Caco-2 (cell line): Measurements from ENCODE around the gene TAOK2. TPM values are rescaled to one million over a fixed set of nuclear protein-coding genes. Genes with fewer than 3 reads are reported as not detected.

Source experiments
- BruUV-seq: library from RNA; stranded (reverse); fragments of 400-500 nt; replicated peaks from 2 replicates; lab custom pipeline; 2021; lab: Mats Ljungman, UMichigan
- CTCF ChIA-PET: fragments of 300-600 bp; sonication (Branson Sonifier 250); formaldehyde crosslinking; loops from one replicate; lab custom pipeline; 2022; ENCODE audit warnings: antibody characterized with exemption; lab: Charles Lee
- POLR2A ChIA-PET: fragments of 300-600 bp; sonication (Branson Sonifier 250); formaldehyde crosslinking; loops from one replicate; lab custom pipeline; 2022; ENCODE audit warnings: antibody characterized with exemption; lab: Charles Lee
- DNase-seq, 2 experiments: peaks; one replicate each; pipeline versions ENCODE4 v3.0.0 to v3.0.0-alpha.2; 2020 to 2022
- H3K27me3 ChIP-seq: replicated peaks from 2 replicates; pipeline ENCODE4 v1.6.0; 2011; ENCODE audit warnings: low read length; ENCODE audit not compliant: control insufficient read depth, insufficient read depth
- H3K36me3 ChIP-seq: 2 replicates; pipeline ENCODE4 v1.5.1; 2011; ENCODE audit warnings: low read length; ENCODE audit not compliant: control insufficient read depth, insufficient read depth
- H3K4me1 ChIP-seq: fragments of 250-450 bp; sonication (Bioruptor Pico); 2 replicates; pipeline ENCODE4 v1.5.1; 2020; ENCODE audit warnings: mild to moderate bottlenecking
- H3K4me3 ChIP-seq: 2 replicates; pipeline ENCODE4 v1.5.1; 2011; ENCODE audit warnings: low read depth, mild to moderate bottlenecking, control low read depth, low read length
- H3K9me3 ChIP-seq: fragments of 250-450 bp; sonication (Bioruptor Pico); 2 replicates; pipeline ENCODE4 v1.5.1; 2020; ENCODE audit warnings: mild to moderate bottlenecking, moderate library complexity
- H3K27ac Mint-ChIP-seq: one replicate; pipeline ENCODE4 v1.8.0; 2022; ENCODE audit warnings: mixed read lengths; ENCODE audit not compliant: unreplicated experiment
- H3K27me3 Mint-ChIP-seq: one replicate; pipeline ENCODE4 v1.8.0; 2022; ENCODE audit warnings: mixed read lengths; ENCODE audit not compliant: insufficient read depth, unreplicated experiment
- H3K36me3 Mint-ChIP-seq: one replicate; pipeline ENCODE4 v1.8.0; 2022; ENCODE audit warnings: mild to moderate bottlenecking, mixed read lengths; ENCODE audit not compliant: insufficient read depth, unreplicated experiment
- H3K4me1 Mint-ChIP-seq: one replicate; pipeline ENCODE4 v1.8.0; 2022; ENCODE audit warnings: low read depth, mixed read lengths; ENCODE audit not compliant: unreplicated experiment
- H3K4me3 Mint-ChIP-seq: one replicate; pipeline ENCODE4 v1.8.0; 2022; ENCODE audit warnings: mild to moderate bottlenecking, moderate library complexity, mixed read lengths; ENCODE audit not compliant: unreplicated experiment
- H3K9me3 Mint-ChIP-seq: one replicate; pipeline ENCODE4 v1.8.0; 2022; ENCODE audit warnings: mixed read lengths; ENCODE audit not compliant: unreplicated experiment
- intact Hi-C: fragments of 100-400 bp; cut with micrococcal nuclease; formaldehyde crosslinking; loops from one replicate; pipeline ENCODE4 v1.10.0; 2022; ENCODE audit not compliant: unreplicated experiment
- total RNA-seq: library from RNA; stranded (reverse); gene quantifications from 2 replicates; pipeline ENCODE4 v1.2.3, GENCODE V29; 2022
- TF ChIP-seq, protein P1 (sequence below), 2 experiments: fragments of 200-600 bp in 1 of 2; IDR thresholded peaks; 1 replicate in 1 of 2; 2 replicates in 1 of 2; pipeline versions ENCODE4 v1.5.1 to v1.8.0; 2011 to 2022; ENCODE audit warnings: antibody characterized with exemption in 1 of 2, control low read depth in 1 of 2, inconsistent platforms in 1 of 2, low read depth in 1 of 2, low read length in 1 of 2, mild to moderate bottlenecking in 1 of 2, moderate library complexity in 1 of 2; ENCODE audit not compliant: insufficient read depth in 1 of 2, severe bottlenecking in 1 of 2, unreplicated experiment in 1 of 2

The TAOK2 gene
- total RNA-seq, 1 experiment from 2014 or later = 47.1 TPM

DNA sequence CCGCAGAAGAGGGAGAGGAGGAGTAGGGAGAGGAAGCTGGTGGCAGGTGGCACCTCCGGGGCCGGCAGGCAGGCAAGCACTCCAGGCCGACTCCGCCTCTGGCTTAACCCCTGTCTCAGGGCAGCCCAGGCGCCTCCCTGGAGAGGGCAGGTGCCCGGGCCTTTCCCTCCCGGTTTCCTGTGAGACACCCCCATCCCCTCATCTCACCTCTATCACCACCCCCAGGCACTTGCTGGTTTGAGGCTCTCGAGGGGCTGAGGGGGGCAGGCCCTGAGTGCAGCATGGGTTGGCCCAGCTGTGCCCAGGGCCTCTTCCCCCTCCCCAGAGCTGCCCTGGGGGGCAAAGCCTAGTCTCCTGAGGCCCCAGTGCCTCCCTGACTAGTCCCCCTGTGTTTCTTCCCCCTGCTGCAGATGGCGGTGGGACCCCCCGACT, 31.2 kb downstream of the TAOK2 start:
- H3K27me3 ChIP-seq = no peaks in the 10 kb centered on the region
- Mint-ChIP-seq H3K27me3 (no peaks in the 10 kb centered on the region), H3K36me3 (peaks cover 18% of the 10 kb centered on the region), H3K27ac (no peak overlapping the region), H3K4me1 (no peaks in the 10 kb centered on the region), H3K4me3 (no peak overlapping the region), H3K9me3 (no peaks in the 10 kb centered on the region)
- CTCF ChIA-PET = interaction anchor here (1.5 to 2.4 kb wide), 2 partner anchors 79 to 105 kb away, joined by 5 to 9 read pairs; partner anchors contain the start of genes ASPHD1, KCTD13 and SEZ6L2
- POLR2A ChIA-PET = no interaction called here
- H3K4me1 ChIP-seq = no peaks in the 10 kb centered on the region
- TF ChIP-seq, protein P1, sequence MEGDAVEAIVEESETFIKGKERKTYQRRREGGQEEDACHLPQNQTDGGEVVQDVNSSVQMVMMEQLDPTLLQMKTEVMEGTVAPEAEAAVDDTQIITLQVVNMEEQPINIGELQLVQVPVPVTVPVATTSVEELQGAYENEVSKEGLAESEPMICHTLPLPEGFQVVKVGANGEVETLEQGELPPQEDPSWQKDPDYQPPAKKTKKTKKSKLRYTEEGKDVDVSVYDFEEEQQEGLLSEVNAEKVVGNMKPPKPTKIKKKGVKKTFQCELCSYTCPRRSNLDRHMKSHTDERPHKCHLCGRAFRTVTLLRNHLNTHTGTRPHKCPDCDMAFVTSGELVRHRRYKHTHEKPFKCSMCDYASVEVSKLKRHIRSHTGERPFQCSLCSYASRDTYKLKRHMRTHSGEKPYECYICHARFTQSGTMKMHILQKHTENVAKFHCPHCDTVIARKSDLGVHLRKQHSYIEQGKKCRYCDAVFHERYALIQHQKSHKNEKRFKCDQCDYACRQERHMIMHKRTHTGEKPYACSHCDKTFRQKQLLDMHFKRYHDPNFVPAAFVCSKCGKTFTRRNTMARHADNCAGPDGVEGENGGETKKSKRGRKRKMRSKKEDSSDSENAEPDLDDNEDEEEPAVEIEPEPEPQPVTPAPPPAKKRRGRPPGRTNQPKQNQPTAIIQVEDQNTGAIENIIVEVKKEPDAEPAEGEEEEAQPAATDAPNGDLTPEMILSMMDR (IDR thresholded peaks at IDR 0.05; ENCODE audit: insufficient read depth in 1 of 2, low read depth in 1 of 2, low read length in 1 of 2, severe bottlenecking in 1 of 2, unreplicated experiment in 1 of 2) = no peak
- H3K4me3 ChIP-seq = no peak overlapping the region
- intact Hi-C loops = no loop called here
- no peaks in the 10 kb centered on the region for H3K36me3 ChIP-seq
- no TSS peak for BruUV-seq
- DNase-seq = no peak
- no peaks in the 10 kb centered on the region for H3K9me3 ChIP-seq

DNA sequence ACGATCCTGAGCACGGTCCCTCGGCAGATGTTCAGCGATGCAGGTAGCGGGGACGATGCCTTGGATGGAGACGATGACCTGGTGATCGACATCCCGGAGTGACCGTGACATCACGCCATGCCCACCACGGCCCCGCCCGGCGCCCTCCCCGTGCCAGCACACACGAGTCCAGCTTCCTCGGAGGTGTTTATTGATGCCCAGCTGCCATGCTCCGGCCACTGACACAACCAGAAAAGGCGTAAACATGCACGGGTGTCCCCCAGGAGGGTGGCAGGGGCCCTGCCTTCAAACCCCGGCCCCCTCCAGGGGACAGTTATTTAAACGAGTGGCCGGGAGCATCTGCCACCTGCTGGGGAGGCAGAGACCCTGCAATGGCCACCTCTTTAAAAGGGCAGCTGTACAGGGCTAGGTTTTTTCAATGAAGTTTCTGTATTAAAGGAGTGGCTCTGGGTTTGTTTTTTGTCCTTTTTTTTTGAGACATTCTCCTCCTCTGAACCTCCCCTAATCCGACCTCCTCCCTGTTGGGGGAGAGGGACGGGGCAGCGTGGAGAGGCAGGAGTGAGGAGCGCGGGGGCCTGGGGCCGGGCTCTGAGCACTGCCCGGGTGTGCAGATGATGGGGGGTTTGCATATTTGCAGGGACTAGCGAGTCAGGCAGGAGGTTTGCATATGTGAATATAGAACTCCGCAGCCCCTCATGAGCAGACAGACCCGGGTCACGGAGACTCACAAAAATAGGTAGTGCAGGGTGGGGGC, 31.9 kb downstream of the TAOK2 start:
- ChIA-PET CTCF (interaction anchor here (0.5 to 2.4 kb wide), 3 partner anchors 32 to 105 kb away, joined by 3 to 9 read pairs (median 5); partner anchors contain the start of genes ASPHD1, KCTD13, SEZ6L2 and TAOK2), POLR2A (no interaction called here)
- H3K27me3 ChIP-seq = no peaks in the 10 kb centered on the region
- Mint-ChIP-seq H3K4me3 (no peak overlapping the region), H3K4me1 (no peaks in the 10 kb centered on the region), H3K27ac (no peak overlapping the region), H3K9me3 (no peaks in the 10 kb centered on the region), H3K27me3 (no peaks in the 10 kb centered on the region), H3K36me3 (peaks cover 18% of the 10 kb centered on the region)
- BruUV-seq = no TSS peak
- no peaks in the 10 kb centered on the region for H3K36me3 ChIP-seq
- DNase-seq = peak in 1 of 2 experiments; percentile 54
- intact Hi-C loops = no loop called here
- H3K4me3 ChIP-seq = no peak overlapping the region
- no peaks in the 10 kb centered on the region for H3K4me1 ChIP-seq
- no peaks in the 10 kb centered on the region for H3K9me3 ChIP-seq
- TF ChIP-seq, protein P1 (IDR thresholded peaks at IDR 0.05; ENCODE audit: insufficient read depth in 1 of 2, low read depth in 1 of 2, low read length in 1 of 2, severe bottlenecking in 1 of 2, unreplicated experiment in 1 of 2) = peak; percentile 75 to 78

DNA sequence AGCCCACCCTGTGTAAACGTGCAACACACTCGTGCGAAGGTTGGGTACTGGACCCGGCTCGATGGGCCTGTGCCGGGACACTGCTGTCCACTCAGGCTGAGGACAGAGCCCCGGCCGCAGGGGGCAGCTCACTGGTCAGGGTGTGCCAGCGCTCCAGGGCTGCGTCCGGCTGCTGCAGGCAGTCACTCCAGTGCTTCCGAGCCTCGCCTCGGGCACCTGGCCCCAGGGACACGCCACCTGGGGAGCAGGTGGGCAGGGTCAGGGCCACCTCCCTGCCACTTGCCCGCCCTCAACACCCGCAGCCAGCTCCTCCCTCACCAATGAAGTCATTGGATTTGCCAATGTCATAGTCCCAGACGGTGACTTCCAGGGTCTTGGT, 32.4 kb downstream of the TAOK2 start:
- no peaks in the 10 kb centered on the region for H3K27me3 Mint-ChIP-seq
- H3K4me1 Mint-ChIP-seq = no peaks in the 10 kb centered on the region
- no peaks in the 10 kb centered on the region for H3K27me3 ChIP-seq
- DNase-seq = no peak
- peaks cover 18% of the 10 kb centered on the region for H3K36me3 Mint-ChIP-seq
- H3K9me3 ChIP-seq = no peaks in the 10 kb centered on the region
- no TSS peak for BruUV-seq
- intact Hi-C loops = no loop called here
- no peaks in the 10 kb centered on the region for H3K36me3 ChIP-seq
- H3K9me3 Mint-ChIP-seq = no peaks in the 10 kb centered on the region
- H3K4me3 ChIP-seq = no peak overlapping the region
- no peaks in the 10 kb centered on the region for H3K4me1 ChIP-seq
- ChIA-PET POLR2A (no interaction called here), CTCF (interaction anchor here (0.5 to 2.4 kb wide), 3 partner anchors 33 to 106 kb away, joined by 3 to 9 read pairs (median 5); partner anchors contain the start of genes ASPHD1, KCTD13, SEZ6L2 and TAOK2)
- TF ChIP-seq, protein P1 (IDR thresholded peaks at IDR 0.05; ENCODE audit: insufficient read depth in 1 of 2, low read depth in 1 of 2, low read length in 1 of 2, severe bottlenecking in 1 of 2, unreplicated experiment in 1 of 2) = no peak
- no peak overlapping the region for H3K4me3 Mint-ChIP-seq
- no peak overlapping the region for H3K27ac Mint-ChIP-seq
